PC-3 (cell line): ENCODE measurements around the gene SWT1. TPM values are rescaled to one million over a fixed set of nuclear protein-coding genes. Genes with fewer than 3 reads are reported as not detected.

Experiments
- ATAC-seq: fragments of 200-7000 bp; cut with Tn5 transposase; 2 replicates; pipeline ENCODE4 v1.9.1; 2020; ENCODE audit warnings: mild to moderate bottlenecking, moderate library complexity
- BruUV-seq: library from RNA; stranded (reverse); fragments of 400-500 nt; replicated peaks from 2 replicates; lab custom pipeline; 2021; lab: Mats Ljungman, UMichigan
- CTCF ChIA-PET: fragments of 300-600 bp; sonication (Branson Sonifier 250); formaldehyde crosslinking; loops from one replicate; lab custom pipeline; 2022; ENCODE audit warnings: antibody characterized with exemption; lab: Charles Lee
- POLR2A ChIA-PET: fragments of 300-600 bp; sonication (Branson Sonifier 250); formaldehyde crosslinking; loops from one replicate; lab custom pipeline; 2022; ENCODE audit warnings: antibody characterized with exemption; ENCODE audit not compliant: unreplicated experiment; lab: Charles Lee
- DNase-seq: peaks from one replicate; pipeline ENCODE4 v3.0.0-alpha.2; 2015
- H2AFZ ChIP-seq: fragments of 300-600 bp; sonication (generic); 2 replicates; pipeline ENCODE4 v1.6.0; 2016; ENCODE audit warnings: antibody characterized with exemption, low read length
- H3F3A ChIP-seq: fragments of 300-600 bp; sonication (generic); one replicate; pipeline ENCODE4 v1.6.0; 2017; ENCODE audit warnings: antibody characterized with exemption, low read length, control low read depth, mild to moderate bottlenecking; ENCODE audit not compliant: unreplicated experiment
- H3K27ac ChIP-seq: fragments of 300-600 bp; sonication (generic); 2 replicates; pipeline ENCODE4 v1.5.1; 2016; ENCODE audit warnings: mild to moderate bottlenecking, low read length
- H3K27me3 ChIP-seq: fragments of 300-600 bp; sonication (generic); 2 replicates; pipeline ENCODE4 v1.6.1; 2016; ENCODE audit warnings: low read length, mixed read lengths
- H3K36me3 ChIP-seq: fragments of 300-600 bp; sonication (generic); 2 replicates; pipeline ENCODE4 v1.6.1; 2016; ENCODE audit warnings: low read depth, mixed run types, low read length, mixed read lengths
- H3K4me1 ChIP-seq: fragments of 300-600 bp; sonication (generic); 2 replicates; pipeline ENCODE4 v1.5.1; 2016; ENCODE audit warnings: low read length; ENCODE audit not compliant: insufficient read depth
- H3K4me2 ChIP-seq: fragments of 300-600 bp; sonication (generic); 2 replicates; pipeline ENCODE4 v1.6.0; 2016; ENCODE audit warnings: low read length
- H3K4me3 ChIP-seq: fragments of 300-600 bp; sonication (generic); 2 replicates; pipeline ENCODE4 v1.5.1; 2016; ENCODE audit warnings: mild to moderate bottlenecking, low read length, mixed read lengths
- H3K79me2 ChIP-seq: fragments of 300-600 bp; sonication (generic); 2 replicates; pipeline ENCODE4 v1.6.1; 2017; ENCODE audit warnings: low read length, mixed read lengths
- H3K9ac ChIP-seq: fragments of 300-600 bp; sonication (generic); 2 replicates; pipeline ENCODE4 v1.6.0; 2016; ENCODE audit warnings: mild to moderate bottlenecking, low read length
- H3K9me2 ChIP-seq: fragments of 300-600 bp; sonication (generic); replicated peaks from 2 replicates; pipeline ENCODE4 v1.6.1; 2016; ENCODE audit warnings: mixed run types, low read length, mixed read lengths
- H3K9me3 ChIP-seq: fragments of 300-600 bp; sonication (generic); 2 replicates; pipeline ENCODE4 v1.6.1; 2016; ENCODE audit warnings: low read length, mixed read lengths
- H4K20me1 ChIP-seq: fragments of 300-600 bp; sonication (generic); 2 replicates; pipeline ENCODE4 v1.6.1; 2016; ENCODE audit warnings: low read length, mixed read lengths
- CTCF ChIP-seq: fragments of 300-600 bp; sonication (generic); conservative IDR thresholded peaks from 2 replicates; pipeline ENCODE4 v1.5.1; 2017; ENCODE audit warnings: antibody characterized with exemption, low read depth, mild to moderate bottlenecking, low read length
- EZH2 ChIP-seq: fragments of 300-600 bp; sonication (generic); IDR thresholded peaks from one replicate; pipeline ENCODE4 v1.6.1; 2017; ENCODE audit warnings: antibody characterized with exemption, mild to moderate bottlenecking, low read length; ENCODE audit not compliant: unreplicated experiment
- EZH2phosphoT487 ChIP-seq: fragments of 300-600 bp; sonication (generic); IDR thresholded peaks from 2 replicates; pipeline ENCODE4 v1.6.1; 2018; ENCODE audit warnings: mild to moderate bottlenecking, antibody characterized with exemption, low read length, borderline replicate concordance
- intact Hi-C: fragments of 100-400 bp; cut with micrococcal nuclease; formaldehyde crosslinking; loops from 2 replicates; pipeline ENCODE4 v1.9.0; 2023
- total RNA-seq: library from RNA; depleted of rRNA; stranded (reverse); fragments of >200 nt; gene quantifications from 2 replicates; pipeline ENCODE4 v1.2.3, GENCODE V29; 2014

Gene SWT1
- total RNA-seq, 1 experiment from 2014 or later: 0.69 TPM

GRCh38 chr1:185200889-185201288 lies 43.9 kb downstream of the SWT1 start:
- no peaks in the 10 kb centered on the region for H3K9me3 ChIP-seq
- DNase-seq (no peak), ATAC-seq (no peak)
- H3K36me3 ChIP-seq: no peaks in the 10 kb centered on the region
- BruUV-seq: no TSS peak
- no peak overlapping the region for H3K27ac ChIP-seq
- H3K4me3 ChIP-seq: no peak overlapping the region
- no peak for TF ChIP-seq CTCF
- no peak for TF ChIP-seq EZH2phosphoT487
- TF ChIP-seq EZH2: no peak
- CTCF ChIA-PET: no interaction called here
- H3K79me2 ChIP-seq: no peaks in the 10 kb centered on the region
- no peaks in the 10 kb centered on the region for H3F3A ChIP-seq
- H3K4me2 ChIP-seq: no peak overlapping the region
- no peak overlapping the region for H3K9ac ChIP-seq
- no peaks in the 10 kb centered on the region for H3K27me3 ChIP-seq
- no peak overlapping the region for H2AFZ ChIP-seq
- intact Hi-C loops: no loop called here
- no peaks in the 10 kb centered on the region for H3K9me2 ChIP-seq
- H4K20me1 ChIP-seq: no peaks in the 10 kb centered on the region
- H3K4me1 ChIP-seq: no peaks in the 10 kb centered on the region
- POLR2A ChIA-PET: no interaction called here

- ChIA-PET POLR2A (no interaction called here), CTCF (interaction anchor here (0.6 kb wide), 2 partner anchors 389 to 472 kb away, joined by 3 to 4 read pairs; no protein-coding TSS in a partner anchor)
- DNase-seq: no peak
- BruUV-seq: no TSS peak
- H3K27ac ChIP-seq: no peak overlapping the region
- no peak overlapping the region for H3K9ac ChIP-seq
- no peak overlapping the region for H2AFZ ChIP-seq
- no peaks in the 10 kb centered on the region for H3F3A ChIP-seq
- H3K9me2 ChIP-seq: no peaks in the 10 kb centered on the region
- intact Hi-C loops: no loop called here
- H3K27me3 ChIP-seq: no peaks in the 10 kb centered on the region
- no peaks in the 10 kb centered on the region for H3K9me3 ChIP-seq
- H3K4me1 ChIP-seq: no peaks in the 10 kb centered on the region
- no peaks in the 10 kb centered on the region for H3K36me3 ChIP-seq
- no peaks in the 10 kb centered on the region for H3K79me2 ChIP-seq
- ATAC-seq: no peak
- no peaks in the 10 kb centered on the region for H4K20me1 ChIP-seq
- no peak overlapping the region for H3K4me2 ChIP-seq
- no peak overlapping the region for H3K4me3 ChIP-seq
- TF ChIP-seq CTCF (no peak; the same call in 1 of the 2 replicates), EZH2phosphoT487 (no peak)
Observed at GRCh38 chr1:185207170-185207569, 50.2 kb downstream of the SWT1 start.

- POLR2A ChIA-PET: no interaction called here
- no peak for ATAC-seq
- BruUV-seq: no TSS peak
Observed at GRCh38 chr1:185207980-185208602, 51.1 kb downstream of the SWT1 start.

More at GRCh38 chr1:185207980-185208602, 51.1 kb downstream of the SWT1 start:
- no peaks in the 10 kb centered on the region for H4K20me1 ChIP-seq
- CTCF ChIA-PET: interaction anchor here (0.7 kb wide), 1 partner anchor 462 kb away, joined by 3 read pairs; no protein-coding TSS in a partner anchor
- H3K9me3 ChIP-seq: no peaks in the 10 kb centered on the region
- no peaks in the 10 kb centered on the region for H3K27me3 ChIP-seq
- no peaks in the 10 kb centered on the region for H3K4me1 ChIP-seq
- no peak overlapping the region for H3K4me2 ChIP-seq
- no peak for DNase-seq
- no peaks in the 10 kb centered on the region for H3K36me3 ChIP-seq
- H3K27ac ChIP-seq: no peak overlapping the region
- no peak overlapping the region for H2AFZ ChIP-seq
- H3K9ac ChIP-seq: no peak overlapping the region
- no peak overlapping the region for H3K4me3 ChIP-seq
- H3K79me2 ChIP-seq: no peaks in the 10 kb centered on the region
- TF ChIP-seq EZH2phosphoT487 (no peak), EZH2 (no peak), CTCF (no peak)
- no peaks in the 10 kb centered on the region for H3K9me2 ChIP-seq
- no peaks in the 10 kb centered on the region for H3F3A ChIP-seq
- intact Hi-C loops: no loop called here
